GM19463 (cell line): ENCODE measurements around the gene TMEM82.

Source experiments
- ATAC-seq: cut with Tn5 transposase; IDR thresholded peaks from one replicate; pipeline ENCODE4 v1.9.1; 2021; ENCODE audit warnings: mild to moderate bottlenecking, moderate library complexity; ENCODE audit not compliant: unreplicated experiment

The TMEM82 gene

DNA sequence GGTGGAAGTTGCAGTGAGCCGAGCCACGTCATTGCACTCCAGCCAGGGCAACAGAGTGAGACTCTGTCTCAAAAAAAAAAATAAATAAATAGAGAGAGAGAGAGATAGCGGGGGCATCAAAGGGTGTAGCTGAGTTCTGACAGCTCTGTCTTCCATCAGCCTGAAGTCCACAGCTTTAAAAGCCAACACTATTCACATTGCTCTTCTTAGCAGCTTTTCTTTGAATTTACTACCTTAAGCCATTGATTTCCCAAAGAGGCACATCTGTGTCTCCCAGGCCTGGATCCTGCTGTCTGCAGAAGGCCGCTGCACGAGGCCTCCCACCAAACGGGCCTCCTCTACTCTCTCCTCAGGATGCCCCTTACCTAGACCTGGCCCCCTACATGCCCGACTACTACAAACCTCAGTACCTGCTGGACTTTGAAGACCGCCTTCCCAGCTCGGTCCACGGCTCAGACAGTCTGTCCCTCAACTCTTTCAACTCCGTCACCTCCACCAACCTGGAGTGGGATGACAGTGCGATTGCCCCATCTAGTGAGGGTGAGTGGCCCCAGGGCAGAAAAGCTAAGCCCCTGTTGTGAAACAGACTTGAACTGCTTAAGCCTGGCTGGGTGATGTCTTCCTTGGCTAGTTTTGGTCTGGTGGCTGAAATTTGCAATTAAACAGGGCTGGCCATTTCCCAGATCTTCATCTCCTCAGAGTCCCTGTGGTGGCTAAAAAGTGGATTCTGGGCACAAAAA is 22.7 kb upstream of the TMEM82 start:
- no peak for ATAC-seq

DNA sequence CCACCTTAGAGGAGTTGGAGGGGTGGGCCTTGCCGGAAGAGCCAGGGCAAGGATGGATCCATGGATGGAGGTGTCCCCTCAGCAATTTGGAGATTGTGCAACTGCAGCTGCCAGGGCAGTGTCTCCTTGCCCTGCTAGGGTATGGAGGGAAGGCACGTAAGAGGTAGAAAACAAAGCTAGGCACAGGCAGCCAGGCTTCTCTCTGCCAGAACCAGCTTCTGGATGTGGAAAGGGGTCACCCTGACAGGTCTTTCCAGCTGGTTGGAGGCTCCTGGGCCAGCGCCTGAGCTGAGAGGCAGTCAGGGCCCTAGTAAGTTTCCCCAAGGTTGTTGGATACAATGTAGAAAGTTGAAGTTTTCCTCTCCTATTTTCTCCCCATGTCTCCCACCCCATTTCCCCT is 21.4 kb upstream of the TMEM82 start:
- ATAC-seq: no peak

DNA sequence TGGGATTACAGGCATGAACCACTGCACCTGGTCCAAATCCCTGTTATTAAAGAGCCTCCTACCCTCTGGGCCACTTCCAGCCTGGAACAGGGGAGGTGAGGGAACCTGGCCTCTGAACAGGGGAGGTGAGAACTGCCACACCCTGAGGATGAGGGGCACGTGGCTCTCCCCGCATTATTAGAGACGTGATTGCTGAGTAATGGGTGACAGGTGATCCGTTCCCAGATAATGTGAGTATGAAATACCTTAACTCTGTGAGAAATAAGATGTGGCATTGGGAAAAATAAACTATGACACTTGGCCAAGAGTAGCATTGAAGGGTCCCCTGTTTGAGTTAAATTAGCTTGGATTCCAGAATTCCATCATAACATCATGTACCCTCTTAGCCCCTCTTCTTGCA is 19.9 kb upstream of the TMEM82 start:
- ATAC-seq: no peak

DNA sequence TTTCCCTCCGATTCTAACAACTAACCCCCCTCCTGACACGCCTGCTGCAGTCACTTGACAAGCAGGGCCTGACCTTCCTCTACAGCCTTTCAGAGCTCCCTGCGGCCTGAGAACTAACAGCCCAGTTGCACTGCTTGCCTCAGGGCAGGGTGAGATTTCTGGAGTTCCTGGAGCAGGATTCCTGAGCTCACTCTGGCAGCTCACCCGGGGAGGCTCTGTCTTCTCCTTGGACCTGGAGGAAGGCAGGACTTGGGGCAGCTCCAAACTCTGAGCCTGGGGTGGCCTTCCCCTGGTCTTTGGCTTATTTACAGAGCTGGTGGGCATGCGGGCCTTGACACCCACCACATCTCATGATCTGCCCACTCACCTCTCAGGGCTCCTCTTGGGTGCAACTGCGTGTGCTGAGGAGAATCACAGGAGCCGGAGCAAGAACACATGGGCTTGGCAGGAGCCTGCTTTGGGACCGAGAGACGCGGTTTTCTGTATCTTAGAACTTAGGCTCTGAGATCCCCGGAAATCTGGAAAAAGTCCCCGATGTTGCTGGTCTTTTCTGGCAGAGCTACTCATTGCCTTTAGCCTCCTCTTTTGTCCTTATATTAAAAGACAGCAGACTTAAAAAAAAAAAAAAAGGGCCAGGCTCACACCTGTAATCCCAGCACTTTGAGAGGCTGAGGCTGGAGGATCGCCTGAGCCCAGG is 19.3 kb upstream of the TMEM82 start:
- no peak for ATAC-seq

DNA sequence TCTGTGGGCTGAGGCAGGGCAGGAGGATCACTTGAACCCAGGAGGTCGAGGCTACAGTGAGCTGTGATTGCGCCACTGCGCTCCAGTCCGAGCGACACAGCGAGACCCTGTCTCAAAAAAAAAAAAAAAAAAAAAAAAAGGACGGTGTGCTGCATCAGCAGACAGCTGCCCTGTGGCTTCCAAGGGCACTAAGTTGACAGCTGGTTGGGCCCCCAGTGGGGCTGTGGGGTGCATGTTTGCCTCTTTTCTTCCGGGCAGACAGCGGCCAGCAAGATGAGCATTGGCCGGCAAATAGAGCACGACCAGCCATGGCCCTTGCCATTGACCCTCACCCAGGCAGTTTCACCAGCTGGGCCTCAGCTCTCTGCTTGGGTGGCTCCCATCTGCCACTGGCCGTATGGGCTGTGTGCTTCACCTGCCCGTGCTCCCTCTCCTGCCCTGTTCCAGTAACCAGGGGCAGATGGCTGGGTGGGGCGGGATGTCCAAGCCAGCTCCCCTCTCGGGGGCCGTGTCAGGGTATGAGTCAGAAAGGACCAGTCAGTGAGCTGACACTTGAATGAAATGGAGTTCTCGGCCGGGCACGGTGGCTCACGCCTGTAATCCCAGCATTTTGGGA is 18.6 kb upstream of the TMEM82 start:
- no peak for ATAC-seq

DNA sequence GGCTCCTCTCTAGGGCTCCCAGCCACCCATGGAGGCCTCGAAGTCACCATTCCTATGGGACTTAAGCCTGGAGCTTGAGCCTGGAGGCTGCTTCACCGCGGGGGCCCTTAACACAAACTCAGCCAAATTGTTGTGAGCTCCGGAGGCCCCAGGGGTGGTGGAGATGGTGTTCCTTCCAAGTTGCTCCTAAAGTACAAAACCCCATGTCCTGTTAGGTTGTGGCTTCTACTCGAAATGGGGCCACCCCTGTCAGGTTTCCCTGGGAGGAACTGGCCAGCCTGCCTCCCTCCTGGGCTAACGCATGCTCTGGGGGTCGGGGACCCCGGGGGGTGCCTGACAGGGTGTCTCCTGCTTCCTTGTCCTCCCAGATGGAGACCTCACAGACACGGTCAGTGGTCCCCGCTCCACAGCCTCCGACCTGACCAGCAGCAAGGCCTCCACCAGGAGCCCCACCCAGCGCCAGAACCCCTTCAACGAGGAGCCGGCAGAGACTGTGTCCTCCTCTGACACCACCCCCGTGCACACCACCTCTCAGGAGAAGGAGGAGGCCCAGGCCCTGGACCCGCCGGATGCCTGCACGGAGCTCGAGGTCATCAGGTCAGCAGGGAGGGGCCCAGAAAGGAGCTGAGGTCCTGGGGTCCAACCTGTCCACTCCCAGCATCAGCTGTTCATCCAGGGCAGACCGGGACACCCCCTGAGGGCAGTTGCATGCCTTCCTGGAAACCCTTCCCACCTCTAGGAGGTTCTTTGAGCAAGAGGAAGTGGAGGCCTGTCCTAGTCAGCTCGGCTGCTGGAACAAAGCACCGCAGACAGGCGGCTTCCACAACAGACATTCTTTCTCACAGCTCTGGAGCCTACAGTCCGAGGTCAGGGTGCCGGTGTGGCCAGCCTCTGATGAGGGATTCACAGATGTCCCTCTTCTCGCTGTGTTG is 17.1 kb upstream of the TMEM82 start:
- no peak for ATAC-seq

DNA sequence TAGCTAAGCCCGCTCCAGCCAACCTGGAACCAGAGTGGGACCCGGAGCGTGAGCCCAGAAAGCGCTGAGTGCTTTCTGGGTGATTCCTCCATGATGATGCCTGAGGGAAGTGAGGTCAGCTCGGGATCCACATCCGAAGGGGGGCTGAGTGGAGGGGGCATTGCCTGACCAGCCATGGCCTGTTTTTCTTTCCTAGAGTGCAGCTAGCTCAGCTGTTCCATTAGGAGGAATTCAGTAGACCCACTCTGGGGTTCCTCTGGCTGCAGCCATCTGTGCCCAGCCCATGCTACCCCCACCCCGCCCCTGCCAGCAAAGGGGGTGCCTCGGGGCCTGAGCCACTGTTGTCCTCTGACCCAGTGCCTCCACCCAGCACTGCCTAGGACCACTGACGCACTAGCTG is 15.8 kb upstream of the TMEM82 start:
- ATAC-seq: no peak

DNA sequence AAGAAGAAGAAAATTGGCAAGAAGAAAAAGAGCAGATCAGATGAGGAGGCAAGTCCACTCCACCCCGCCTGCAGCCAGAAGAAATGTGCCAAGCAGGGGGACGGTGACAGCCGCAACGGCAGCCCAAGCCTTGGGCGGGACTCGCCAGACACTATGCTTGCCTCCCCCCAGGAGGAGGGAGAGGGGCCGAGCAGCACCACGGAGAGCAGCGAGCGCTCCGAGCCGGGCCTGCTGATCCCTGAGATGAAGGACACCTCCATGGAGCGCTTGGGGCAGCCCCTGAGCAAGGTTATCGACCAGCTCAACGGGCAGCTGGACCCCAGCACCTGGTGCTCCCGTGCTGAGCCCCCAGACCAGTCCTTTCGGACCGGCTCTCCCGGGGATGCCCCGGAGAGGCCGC is 15.3 kb upstream of the TMEM82 start:
- no peak for ATAC-seq

DNA sequence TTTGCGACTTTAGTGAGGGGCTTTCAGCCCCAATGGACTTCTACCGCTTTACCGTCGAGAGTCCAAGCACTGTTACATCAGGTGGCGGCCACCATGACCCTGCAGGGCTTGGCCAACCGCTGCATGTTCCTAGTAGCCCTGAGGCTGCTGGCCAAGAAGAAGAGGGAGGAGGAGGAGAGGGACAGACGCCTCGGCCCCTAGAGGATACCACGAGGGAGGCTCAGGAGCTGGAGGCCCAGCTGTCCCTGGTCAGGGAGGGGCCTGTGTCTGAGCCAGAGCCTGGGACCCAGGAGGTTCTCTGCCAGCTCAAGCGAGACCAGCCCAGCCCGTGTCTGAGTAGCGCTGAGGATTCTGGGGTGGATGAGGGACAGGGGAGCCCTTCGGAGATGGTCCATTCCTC is 14.9 kb upstream of the TMEM82 start:
- no peak for ATAC-seq

DNA sequence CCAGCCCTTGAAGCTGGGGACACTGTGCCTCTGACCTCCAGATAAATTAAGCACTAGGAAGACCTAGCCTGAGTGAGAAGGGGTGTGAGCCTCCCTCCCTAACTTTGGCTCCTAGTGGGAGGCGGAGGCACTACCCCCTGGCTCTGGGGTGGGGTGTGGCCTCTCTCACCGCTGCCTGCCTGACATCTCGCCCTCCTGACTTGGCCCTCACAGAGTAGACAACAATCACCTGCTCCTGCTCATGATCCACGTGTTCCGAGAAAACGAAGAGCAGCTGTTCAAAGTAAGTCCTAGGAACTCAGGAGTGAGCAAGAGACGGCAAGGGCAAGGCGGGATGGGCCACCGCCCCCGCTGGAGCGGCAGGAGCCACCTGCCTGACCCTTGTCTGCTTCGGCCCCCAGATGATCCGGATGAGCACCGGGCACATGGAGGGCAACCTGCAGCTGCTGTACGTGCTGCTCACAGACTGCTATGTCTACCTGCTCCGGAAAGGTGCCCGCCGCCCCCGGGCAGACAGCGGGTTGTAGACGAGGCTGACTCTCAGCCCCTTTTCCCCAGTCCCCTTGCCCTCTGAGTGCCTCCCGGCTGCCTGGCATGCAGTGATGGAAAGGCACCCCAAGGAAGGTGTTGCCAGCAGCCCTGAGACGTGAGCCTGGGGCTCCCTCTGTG is 14.3 kb upstream of the TMEM82 start:
- ATAC-seq: no peak

DNA sequence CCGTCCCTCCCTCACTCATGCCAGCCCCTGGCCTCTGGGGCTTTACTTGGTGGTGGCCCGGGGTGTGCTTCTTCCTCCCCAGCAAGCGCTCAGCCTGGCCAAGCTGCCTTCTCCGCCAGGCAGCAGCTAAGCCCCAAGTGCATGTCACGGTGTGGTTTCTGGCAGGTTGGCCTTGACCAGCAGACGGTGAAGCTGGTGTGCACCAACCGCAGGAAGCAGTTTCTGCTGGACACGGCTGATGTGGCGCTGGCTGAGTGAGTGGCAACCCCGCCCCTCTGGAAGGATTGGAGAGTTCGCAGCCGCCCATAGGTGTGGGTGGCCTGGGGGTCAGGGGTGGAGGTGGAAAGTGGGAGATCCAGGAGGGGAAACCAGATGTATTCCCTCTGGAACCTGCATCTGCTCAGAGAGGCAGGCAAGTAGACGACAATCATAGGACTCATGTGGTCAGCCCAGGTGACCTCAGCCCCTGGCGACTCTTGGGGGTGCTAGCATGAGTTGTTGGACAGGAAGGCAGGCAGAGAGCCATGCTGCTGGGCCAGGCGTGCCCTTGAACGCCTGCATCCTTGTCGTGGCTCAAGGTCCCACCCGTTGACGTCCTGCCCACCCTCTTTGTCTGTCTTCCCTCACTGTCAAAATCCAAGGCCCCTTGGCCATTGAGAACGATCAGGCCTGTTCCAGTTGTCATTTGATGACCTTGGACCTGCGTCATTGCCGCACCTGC is 13.2 kb upstream of the TMEM82 start:
- no peak for ATAC-seq

DNA sequence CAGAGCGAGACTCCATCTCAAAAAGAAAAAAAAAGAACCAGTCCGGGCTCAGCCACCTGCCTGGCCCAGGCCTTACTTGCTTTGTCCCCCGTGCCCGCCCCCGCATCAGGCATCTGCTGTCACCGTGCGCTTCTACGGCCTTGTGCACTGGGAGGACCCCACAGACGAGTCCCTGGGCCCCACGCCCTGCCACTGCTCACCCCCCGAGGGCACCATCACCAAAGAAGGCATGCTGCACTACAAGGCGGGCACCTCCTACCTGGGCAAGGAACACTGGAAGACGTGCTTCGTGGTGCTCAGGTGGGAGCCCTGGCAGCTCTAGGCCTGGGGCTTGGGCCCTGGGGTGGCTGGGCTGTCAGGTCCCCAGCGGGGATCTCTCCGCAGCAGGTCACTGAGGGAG is 11.9 kb upstream of the TMEM82 start:
- ATAC-seq: no peak

DNA sequence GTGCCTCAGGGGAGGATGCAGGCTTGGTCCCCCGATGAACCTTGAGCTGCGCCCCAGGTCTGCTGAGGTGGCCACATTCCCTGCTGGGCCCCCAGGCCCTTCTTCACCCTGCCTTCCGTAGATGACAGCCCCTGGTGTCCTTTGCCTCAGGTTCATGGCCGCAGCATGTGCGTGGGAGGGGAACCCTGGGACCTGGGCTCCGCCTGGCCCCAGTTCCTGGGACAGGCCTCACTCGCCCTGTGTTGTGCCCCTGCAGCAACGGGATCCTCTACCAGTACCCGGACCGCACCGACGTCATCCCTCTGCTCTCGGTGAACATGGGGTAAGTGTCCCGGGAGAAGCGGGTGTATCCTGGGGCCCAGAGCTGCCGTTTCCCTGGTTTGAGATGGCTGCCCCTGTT is 11.4 kb upstream of the TMEM82 start:
- ATAC-seq: no peak

DNA sequence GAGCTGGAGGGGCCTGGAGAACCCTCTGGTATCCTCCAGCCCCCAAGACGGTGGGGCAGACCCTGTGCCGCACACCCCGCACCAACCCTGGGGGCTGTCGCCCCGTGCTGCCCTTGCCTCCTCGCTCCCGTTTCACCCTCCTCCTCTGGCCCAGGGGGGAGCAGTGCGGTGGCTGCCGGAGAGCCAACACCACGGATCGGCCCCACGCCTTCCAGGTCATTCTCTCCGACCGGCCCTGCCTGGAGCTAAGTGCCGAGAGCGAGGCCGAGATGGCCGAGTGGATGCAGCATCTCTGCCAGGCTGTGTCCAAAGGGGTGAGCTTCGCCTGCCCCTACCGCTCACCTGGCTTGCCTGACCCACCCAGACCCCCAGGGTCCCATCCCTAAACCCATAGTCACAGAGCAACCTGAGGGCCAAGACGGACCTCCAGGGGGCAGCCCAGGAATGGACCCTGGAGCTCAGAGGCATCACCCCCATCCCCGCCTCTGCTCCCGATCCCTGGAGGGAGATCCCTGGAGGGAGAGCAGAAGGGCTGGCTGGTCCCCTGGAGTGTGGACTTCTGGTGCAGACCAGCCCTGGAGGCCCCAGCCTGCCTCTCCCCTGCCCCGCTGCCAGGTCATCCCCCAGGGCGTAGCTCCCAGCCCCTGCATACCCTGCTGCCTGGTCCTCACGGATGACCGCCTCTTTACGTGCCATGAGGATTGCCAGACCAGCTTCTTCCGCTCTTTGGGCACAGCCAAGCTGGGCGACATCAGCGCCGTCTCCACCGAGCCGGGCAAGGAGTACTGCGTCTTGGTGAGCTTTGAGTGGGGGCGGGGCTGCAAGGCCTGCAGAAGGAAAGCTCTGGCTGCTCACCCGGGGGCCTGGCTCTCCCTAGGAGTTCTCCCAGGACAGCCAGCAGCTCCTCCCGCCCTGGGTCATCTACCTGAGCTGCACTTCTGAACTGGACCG is 10.3 kb upstream of the TMEM82 start:
- ATAC-seq: no peak

DNA sequence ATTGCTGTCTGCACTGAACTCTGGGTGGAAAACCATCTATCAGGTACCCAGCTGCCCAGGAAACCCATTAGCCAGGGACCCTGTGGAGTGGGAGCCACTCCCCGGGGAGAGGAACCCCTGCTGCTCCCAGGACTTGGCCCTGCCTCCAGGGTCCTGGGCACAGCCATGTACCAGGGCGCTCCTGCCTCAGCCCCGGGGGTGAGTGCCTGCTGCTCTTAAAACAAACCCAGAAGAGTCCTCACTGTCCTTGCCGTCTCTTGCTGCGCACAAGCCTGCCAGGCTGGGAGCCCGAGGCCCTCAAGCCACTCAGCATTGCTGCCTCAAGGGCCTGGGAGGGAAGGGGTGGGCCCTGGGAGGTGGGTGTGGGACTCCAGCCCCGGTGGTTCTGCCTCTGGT is 9.6 kb upstream of the TMEM82 start:
- no peak for ATAC-seq

DNA sequence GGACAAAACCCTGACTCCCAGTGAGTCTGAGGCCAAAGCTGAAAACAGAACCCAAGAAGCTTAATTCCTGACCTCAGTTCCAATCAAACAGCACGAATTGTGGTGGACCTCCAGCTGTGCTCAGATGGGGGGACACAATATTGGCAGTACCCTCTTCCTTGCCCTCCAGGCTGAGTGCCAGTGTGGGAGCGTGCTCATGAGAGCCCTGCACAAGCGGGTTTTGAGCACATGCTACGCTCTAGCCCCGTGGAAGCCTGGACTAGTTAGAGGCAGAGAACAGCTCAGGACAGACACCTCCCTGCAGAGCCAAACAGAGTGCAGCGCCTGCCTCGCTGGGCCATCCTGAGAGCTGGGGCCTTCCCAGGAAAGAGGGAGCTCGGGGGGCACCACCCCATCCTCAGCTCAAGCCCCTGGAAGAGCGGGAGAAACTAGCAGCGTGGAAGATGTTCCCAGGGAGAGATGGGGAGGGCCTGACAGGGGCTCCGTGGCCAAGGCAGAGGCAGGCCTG is 9.0 kb upstream of the TMEM82 start:
- ATAC-seq: no peak

DNA sequence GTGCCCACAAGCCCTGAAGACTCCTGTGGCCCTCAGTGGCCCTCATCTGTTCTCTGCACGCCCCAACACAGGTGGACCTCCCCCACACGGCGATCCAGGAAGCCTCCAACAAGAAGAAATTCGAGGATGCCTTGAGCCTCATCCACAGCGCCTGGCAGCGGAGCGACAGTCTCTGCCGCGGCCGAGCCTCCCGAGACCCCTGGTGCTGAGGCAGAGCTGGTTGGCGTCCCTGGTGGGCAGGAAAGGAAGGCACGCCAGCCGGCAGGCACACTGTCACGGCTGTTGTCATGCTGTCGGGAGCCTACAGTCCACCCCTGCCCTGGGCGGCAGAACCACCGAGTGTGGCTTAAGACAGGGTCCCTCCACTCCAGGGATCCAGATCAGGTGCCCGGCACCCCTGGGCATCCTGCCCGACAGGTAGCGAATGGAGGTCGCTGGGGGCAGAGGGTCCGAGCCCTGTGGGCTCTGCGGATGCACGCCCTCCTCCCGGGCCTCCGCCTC is 8.5 kb upstream of the TMEM82 start:
- ATAC-seq: no peak

DNA sequence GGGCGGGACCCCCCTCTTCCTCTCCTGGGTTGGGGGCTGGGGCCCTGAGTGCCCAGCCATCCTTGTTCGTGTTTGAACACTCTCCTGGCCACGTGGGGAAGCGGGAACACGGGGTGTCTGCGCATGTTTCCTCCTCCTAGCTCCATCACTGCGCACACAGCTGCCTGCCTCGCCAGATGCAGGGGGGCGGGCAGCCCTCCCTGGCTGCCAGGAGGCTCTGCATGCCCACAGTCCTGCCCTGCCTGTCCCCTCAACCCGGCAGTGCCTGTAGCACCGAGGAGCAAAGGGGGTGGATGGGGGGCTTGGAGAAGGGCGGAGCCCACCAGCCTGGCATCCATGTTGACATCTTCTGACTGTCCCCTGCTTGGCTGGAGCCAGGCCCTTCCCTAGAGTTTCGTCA is 8.0 kb upstream of the TMEM82 start:
- ATAC-seq: no peak

DNA sequence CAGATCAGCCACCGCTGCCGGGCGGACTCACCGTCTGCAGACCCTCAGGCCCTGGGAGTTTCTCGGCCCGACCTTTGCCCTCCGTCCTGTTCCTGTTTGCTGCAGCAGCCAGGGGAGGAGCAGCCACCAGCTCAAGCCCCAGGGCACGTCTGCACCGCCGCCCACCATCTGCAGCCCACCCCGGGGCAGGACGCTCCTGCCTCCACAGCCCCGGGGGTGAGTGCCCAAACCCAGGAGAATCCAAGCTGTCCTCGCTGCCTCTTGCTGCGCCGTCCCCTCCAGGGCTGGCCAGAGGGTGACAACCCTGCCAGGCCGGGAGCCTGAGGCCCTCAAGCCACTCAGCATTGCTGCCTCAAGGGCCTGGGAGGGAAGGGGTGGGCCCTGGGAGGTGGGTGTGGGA is 7.4 kb upstream of the TMEM82 start:
- no peak for ATAC-seq
